ENCODE data around the gene RAPGEF1.

DNA sequence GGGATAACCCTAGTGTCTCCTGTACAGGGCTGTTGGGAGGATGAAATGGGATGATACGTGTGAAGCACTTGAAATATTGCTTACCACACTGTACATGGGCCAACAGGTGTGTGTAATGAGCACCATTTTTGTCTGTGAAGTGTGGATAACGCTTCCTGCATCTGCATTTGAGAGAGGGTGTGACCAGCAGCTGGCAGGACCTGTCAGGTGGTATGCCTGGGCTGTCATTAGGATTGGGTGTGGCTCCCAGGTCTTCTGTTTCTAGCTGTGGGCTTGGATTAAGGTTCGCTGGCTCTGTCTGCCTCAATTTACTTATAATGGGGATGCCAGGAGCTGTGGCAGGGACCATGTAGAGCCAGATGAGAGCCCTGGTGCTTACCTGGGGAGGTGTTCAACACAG, 120.2 kb downstream of the RAPGEF1 start:
- TF ChIP-seq, protein P1, sequence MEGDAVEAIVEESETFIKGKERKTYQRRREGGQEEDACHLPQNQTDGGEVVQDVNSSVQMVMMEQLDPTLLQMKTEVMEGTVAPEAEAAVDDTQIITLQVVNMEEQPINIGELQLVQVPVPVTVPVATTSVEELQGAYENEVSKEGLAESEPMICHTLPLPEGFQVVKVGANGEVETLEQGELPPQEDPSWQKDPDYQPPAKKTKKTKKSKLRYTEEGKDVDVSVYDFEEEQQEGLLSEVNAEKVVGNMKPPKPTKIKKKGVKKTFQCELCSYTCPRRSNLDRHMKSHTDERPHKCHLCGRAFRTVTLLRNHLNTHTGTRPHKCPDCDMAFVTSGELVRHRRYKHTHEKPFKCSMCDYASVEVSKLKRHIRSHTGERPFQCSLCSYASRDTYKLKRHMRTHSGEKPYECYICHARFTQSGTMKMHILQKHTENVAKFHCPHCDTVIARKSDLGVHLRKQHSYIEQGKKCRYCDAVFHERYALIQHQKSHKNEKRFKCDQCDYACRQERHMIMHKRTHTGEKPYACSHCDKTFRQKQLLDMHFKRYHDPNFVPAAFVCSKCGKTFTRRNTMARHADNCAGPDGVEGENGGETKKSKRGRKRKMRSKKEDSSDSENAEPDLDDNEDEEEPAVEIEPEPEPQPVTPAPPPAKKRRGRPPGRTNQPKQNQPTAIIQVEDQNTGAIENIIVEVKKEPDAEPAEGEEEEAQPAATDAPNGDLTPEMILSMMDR (conservative IDR thresholded peaks at IDR 0.05; ENCODE audit: low read depth in 2 of 2) = no peak
- TF ChIP-seq, protein P2, sequence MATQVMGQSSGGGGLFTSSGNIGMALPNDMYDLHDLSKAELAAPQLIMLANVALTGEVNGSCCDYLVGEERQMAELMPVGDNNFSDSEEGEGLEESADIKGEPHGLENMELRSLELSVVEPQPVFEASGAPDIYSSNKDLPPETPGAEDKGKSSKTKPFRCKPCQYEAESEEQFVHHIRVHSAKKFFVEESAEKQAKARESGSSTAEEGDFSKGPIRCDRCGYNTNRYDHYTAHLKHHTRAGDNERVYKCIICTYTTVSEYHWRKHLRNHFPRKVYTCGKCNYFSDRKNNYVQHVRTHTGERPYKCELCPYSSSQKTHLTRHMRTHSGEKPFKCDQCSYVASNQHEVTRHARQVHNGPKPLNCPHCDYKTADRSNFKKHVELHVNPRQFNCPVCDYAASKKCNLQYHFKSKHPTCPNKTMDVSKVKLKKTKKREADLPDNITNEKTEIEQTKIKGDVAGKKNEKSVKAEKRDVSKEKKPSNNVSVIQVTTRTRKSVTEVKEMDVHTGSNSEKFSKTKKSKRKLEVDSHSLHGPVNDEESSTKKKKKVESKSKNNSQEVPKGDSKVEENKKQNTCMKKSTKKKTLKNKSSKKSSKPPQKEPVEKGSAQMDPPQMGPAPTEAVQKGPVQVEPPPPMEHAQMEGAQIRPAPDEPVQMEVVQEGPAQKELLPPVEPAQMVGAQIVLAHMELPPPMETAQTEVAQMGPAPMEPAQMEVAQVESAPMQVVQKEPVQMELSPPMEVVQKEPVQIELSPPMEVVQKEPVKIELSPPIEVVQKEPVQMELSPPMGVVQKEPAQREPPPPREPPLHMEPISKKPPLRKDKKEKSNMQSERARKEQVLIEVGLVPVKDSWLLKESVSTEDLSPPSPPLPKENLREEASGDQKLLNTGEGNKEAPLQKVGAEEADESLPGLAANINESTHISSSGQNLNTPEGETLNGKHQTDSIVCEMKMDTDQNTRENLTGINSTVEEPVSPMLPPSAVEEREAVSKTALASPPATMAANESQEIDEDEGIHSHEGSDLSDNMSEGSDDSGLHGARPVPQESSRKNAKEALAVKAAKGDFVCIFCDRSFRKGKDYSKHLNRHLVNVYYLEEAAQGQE (IDR thresholded peaks at IDR 0.05; ENCODE audit: unreplicated experiment) = no peak
- no peak for TF ChIP-seq POLR2AphosphoS5 (IDR thresholded peaks at IDR 0.05; ENCODE audit: low read depth)
- TF ChIP-seq, protein P3, sequence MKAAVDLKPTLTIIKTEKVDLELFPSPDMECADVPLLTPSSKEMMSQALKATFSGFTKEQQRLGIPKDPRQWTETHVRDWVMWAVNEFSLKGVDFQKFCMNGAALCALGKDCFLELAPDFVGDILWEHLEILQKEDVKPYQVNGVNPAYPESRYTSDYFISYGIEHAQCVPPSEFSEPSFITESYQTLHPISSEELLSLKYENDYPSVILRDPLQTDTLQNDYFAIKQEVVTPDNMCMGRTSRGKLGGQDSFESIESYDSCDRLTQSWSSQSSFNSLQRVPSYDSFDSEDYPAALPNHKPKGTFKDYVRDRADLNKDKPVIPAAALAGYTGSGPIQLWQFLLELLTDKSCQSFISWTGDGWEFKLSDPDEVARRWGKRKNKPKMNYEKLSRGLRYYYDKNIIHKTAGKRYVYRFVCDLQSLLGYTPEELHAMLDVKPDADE (IDR thresholded peaks at IDR 0.05) = no peak
- TF ChIP-seq EZH2 (IDR thresholded peaks at IDR 0.05; ENCODE audit: low read depth, unreplicated experiment) = no peak
- TF ChIP-seq JUNB (IDR thresholded peaks at IDR 0.05; ENCODE audit: unreplicated experiment) = no peak
- TF ChIP-seq STAT1 (IDR thresholded peaks at IDR 0.05; ENCODE audit: unreplicated experiment) = no peak
- TF ChIP-seq EZH2phosphoT487 (IDR thresholded peaks at IDR 0.05; ENCODE audit: unreplicated experiment) = no peak
- TF ChIP-seq CREB1 (CRISPR knock-in tag; IDR thresholded peaks at IDR 0.05; ENCODE audit: low read depth) = no peak
- no peak for TF ChIP-seq ZNF331 (CRISPR knock-in tag; IDR thresholded peaks at IDR 0.05; ENCODE audit: low read depth)
- TF ChIP-seq, protein P4, sequence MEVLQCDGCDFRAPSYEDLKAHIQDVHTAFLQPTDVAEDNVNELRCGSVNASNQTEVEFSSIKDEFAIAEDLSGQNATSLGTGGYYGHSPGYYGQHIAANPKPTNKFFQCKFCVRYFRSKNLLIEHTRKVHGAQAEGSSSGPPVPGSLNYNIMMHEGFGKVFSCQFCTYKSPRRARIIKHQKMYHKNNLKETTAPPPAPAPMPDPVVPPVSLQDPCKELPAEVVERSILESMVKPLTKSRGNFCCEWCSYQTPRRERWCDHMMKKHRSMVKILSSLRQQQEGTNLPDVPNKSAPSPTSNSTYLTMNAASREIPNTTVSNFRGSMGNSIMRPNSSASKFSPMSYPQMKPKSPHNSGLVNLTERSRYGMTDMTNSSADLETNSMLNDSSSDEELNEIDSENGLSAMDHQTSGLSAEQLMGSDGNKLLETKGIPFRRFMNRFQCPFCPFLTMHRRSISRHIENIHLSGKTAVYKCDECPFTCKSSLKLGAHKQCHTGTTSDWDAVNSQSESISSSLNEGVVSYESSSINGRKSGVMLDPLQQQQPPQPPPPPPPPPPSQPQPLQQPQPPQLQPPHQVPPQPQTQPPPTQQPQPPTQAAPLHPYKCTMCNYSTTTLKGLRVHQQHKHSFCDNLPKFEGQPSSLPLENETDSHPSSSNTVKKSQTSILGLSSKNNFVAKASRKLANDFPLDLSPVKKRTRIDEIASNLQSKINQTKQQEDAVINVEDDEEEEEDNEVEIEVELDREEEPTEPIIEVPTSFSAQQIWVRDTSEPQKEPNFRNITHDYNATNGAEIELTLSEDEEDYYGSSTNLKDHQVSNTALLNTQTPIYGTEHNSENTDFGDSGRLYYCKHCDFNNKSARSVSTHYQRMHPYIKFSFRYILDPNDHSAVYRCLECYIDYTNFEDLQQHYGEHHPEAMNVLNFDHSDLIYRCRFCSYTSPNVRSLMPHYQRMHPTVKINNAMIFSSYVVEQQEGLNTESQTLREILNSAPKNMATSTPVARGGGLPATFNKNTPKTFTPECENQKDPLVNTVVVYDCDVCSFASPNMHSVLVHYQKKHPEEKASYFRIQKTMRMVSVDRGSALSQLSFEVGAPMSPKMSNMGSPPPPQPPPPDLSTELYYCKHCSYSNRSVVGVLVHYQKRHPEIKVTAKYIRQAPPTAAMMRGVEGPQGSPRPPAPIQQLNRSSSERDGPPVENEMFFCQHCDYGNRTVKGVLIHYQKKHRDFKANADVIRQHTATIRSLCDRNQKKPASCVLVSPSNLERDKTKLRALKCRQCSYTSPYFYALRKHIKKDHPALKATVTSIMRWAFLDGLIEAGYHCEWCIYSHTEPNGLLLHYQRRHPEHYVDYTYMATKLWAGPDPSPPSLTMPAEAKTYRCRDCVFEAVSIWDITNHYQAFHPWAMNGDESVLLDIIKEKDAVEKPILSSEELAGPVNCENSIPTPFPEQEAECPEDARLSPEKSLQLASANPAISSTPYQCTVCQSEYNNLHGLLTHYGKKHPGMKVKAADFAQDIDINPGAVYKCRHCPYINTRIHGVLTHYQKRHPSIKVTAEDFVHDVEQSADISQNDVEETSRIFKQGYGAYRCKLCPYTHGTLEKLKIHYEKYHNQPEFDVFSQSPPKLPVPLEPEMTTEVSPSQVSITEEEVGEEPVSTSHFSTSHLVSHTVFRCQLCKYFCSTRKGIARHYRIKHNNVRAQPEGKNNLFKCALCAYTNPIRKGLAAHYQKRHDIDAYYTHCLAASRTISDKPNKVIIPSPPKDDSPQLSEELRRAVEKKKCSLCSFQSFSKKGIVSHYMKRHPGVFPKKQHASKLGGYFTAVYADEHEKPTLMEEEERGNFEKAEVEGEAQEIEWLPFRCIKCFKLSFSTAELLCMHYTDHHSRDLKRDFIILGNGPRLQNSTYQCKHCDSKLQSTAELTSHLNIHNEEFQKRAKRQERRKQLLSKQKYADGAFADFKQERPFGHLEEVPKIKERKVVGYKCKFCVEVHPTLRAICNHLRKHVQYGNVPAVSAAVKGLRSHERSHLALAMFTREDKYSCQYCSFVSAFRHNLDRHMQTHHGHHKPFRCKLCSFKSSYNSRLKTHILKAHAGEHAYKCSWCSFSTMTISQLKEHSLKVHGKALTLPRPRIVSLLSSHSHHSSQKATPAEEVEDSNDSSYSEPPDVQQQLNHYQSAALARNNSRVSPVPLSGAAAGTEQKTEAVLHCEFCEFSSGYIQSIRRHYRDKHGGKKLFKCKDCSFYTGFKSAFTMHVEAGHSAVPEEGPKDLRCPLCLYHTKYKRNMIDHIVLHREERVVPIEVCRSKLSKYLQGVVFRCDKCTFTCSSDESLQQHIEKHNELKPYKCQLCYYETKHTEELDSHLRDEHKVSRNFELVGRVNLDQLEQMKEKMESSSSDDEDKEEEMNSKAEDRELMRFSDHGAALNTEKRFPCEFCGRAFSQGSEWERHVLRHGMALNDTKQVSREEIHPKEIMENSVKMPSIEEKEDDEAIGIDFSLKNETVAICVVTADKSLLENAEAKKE (CRISPR knock-in tag; IDR thresholded peaks at IDR 0.05) = no peak
- no peak for TF ChIP-seq NANOG (IDR thresholded peaks at IDR 0.05; ENCODE audit: borderline replicate concordance)
- TF ChIP-seq ZNF114 (CRISPR knock-in tag; IDR thresholded peaks at IDR 0.05) = no peak
